ENCODE data around the gene DCDC2.
"Not testable (repeated sequence)": the region's sequence is repeated elsewhere in the genome, so short reads cannot be mapped to it uniquely, and the experiment has no call there.

Gene DCDC2

DNA sequence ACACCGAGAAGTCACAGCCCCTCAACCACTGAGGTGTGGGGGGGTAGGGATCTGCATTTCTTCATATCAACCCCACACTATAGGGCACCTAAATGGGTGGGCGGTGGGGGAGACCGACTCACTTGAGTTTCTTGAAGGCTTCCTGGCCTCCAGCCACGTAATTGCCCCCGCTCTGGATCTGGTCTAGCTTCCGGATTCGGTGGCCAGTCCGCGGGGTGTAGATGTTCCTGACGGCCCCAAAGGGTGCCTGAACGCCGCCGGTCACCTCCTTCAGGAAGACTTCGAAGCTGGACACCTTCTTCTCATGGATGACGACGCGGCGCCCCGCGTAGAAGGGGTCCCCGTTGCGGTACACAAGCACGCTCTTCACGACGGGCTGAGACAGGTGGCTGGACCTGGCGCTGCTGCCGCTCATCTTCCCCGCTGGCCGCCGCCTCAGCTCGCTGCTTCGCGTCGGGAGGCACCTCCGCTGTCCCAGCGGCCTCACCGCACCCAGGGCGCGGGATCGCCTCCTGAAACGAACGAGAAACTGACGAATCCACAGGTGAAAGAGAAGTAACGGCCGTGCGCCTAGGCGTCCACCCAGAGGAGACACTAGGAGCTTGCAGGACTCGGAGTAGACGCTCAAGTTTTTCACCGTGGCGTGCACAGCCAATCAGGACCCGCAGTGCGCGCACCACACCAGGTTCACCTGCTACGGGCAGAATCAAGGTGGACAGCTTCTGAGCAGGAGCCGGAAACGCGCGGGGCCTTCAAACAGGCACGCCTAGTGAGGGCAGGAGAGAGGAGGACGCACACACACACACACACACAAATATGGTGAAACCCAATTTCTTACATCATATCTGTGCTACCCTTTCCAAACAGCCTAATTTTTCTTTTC is at the start of gene DCDC2:
Gene DCDC2, minus strand, starts transcription at position 724 of the 883 bp plus-strand sequence. Its CDS starts 309 bp downstream, at position 415.
- Histone ChIP-seq H3K9ac (ENCODE audit: low read depth, low read length) (no peak within 1 kb of the TSS), H3K27ac (ENCODE audit: low read depth, low read length) (no peak within 1 kb of the TSS)

DNA sequence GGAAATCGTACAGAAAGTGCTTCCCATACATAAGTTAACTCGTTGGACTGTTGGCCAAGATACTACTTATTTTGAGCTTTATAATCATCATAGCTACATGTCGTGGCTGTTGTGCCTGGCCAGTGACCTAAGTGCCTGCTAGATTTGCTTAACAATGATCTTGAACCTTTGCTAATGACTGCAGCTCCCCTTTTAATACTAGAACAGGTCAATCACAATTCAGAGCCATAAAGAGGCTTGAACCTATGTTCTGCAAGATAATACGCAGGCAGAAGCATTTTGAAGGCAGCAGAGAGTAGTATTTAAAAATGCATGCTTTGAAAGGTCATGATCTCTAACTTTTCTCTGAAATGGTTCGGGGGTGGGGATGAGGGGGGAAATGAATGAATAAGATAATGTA is 47.4 kb upstream of the DCDC2 start:
- Histone ChIP-seq H3K4me1 (ENCODE audit: control insufficient read depth, insufficient read depth, low read length) (peaks cover 32% of the 10 kb centered on the region), H3K9me3 (ENCODE audit: control insufficient read depth, insufficient read depth, low read length) (no peaks in the 10 kb centered on the region), H3K36me3 (ENCODE audit: control insufficient read depth, insufficient read depth, low read length) (peaks cover 49% of the 10 kb centered on the region), H3K27ac (ENCODE audit: low read depth, low read length) (peak overlapping the region; percentile 60), H3K9ac (ENCODE audit: low read depth, low read length) (0 out of 2 replicates have a peak overlapping the region, but pooled peaks have one; percentile 1), H3K4me3 (ENCODE audit: low read depth, low read length) (peak overlapping the region; percentile 99), H3K27me3 (ENCODE audit: control insufficient read depth, insufficient read depth, low read length) (no peaks in the 10 kb centered on the region)

More for the DNA sequence above, at the start of gene DCDC2:
- Histone ChIP-seq H3K27me3 (ENCODE audit: control insufficient read depth, insufficient read depth, low read length) (peaks cover 23% of the 10 kb centered on the region), H3K4me1 (ENCODE audit: control insufficient read depth, insufficient read depth, low read length) (0 out of 2 replicates have a peak, but pooled peaks cover 3% of the 10 kb centered on the region), H3K36me3 (ENCODE audit: control insufficient read depth, insufficient read depth, low read length) (no peaks in the 10 kb centered on the region), H3K9me3 (ENCODE audit: control insufficient read depth, insufficient read depth, low read length) (no peaks in the 10 kb centered on the region), H3K4me3 (ENCODE audit: low read depth, low read length) (peak within 1 kb of the TSS; percentile 56)

DNA sequence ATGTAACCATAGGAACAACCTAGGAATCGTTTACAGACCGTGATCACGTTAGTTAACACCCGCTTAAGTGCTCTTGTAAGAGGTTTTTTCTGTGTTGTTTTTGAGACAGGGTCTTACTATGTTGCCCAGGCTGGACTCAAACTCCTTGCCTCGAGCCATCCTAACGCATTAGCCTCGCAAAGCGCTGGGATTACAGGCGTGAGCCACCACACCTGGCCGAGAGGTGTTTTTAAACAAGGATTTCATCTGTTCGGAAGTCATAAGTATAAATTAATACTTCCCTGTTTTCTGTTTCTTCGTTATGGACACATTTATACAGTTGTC is 45.6 kb upstream of the DCDC2 start:
- Histone ChIP-seq H3K4me1 (ENCODE audit: control insufficient read depth, insufficient read depth, low read length) (peaks cover 40% of the 10 kb centered on the region), H3K9ac (ENCODE audit: low read depth, low read length) (peak overlapping the region; percentile 95), H3K27ac (ENCODE audit: low read depth, low read length) (peak overlapping the region; percentile 70), H3K36me3 (ENCODE audit: control insufficient read depth, insufficient read depth, low read length) (peaks cover 31% of the 10 kb centered on the region), H3K9me3 (ENCODE audit: control insufficient read depth, insufficient read depth, low read length) (no peaks in the 10 kb centered on the region), H3K27me3 (ENCODE audit: control insufficient read depth, insufficient read depth, low read length) (no peaks in the 10 kb centered on the region), H3K4me3 (ENCODE audit: low read depth, low read length) (peak overlapping the region; percentile 99)

GRCh38 chr6:24402697-24403500 is 45.0 kb upstream of the DCDC2 start, which contains the start of gene MRS2:
MRS2 (plus strand) TSS chr6:24402936; CDS start chr6:24403047, 111 bp downstream.
- H3K4me3 ChIP-seq (ENCODE audit: low read depth, low read length) = peak within 1 kb of the TSS; percentile 99
- H3K27ac ChIP-seq (ENCODE audit: low read depth, low read length) = peak within 1 kb of the TSS; percentile 94
- peaks cover 40% of the 10 kb centered on the region for H3K4me1 ChIP-seq (ENCODE audit: control insufficient read depth, insufficient read depth, low read length)
- no peaks in the 10 kb centered on the region for H3K9me3 ChIP-seq (ENCODE audit: control insufficient read depth, insufficient read depth, low read length)
- peak within 1 kb of the TSS; percentile 95 for H3K9ac ChIP-seq (ENCODE audit: low read depth, low read length)
- peaks cover 25% of the 10 kb centered on the region for H3K36me3 ChIP-seq (ENCODE audit: control insufficient read depth, insufficient read depth, low read length)
- H3K27me3 ChIP-seq (ENCODE audit: control insufficient read depth, insufficient read depth, low read length) = no peaks in the 10 kb centered on the region

GRCh38 chr6:24401458-24401857 is 43.6 kb upstream of the DCDC2 start:
- Histone ChIP-seq H3K9ac (ENCODE audit: low read depth, low read length) (peak overlapping the region; percentile 95), H3K9me3 (ENCODE audit: control insufficient read depth, insufficient read depth, low read length) (peaks cover 11% of the 10 kb centered on the region), H3K4me1 (ENCODE audit: control insufficient read depth, insufficient read depth, low read length) (peaks cover 35% of the 10 kb centered on the region), H3K4me3 (ENCODE audit: low read depth, low read length) (peak overlapping the region; percentile 99), H3K36me3 (ENCODE audit: control insufficient read depth, insufficient read depth, low read length) (peaks cover 11% of the 10 kb centered on the region), H3K27ac (ENCODE audit: low read depth, low read length) (peak overlapping the region; percentile 94), H3K27me3 (ENCODE audit: control insufficient read depth, insufficient read depth, low read length) (no peaks in the 10 kb centered on the region)

GRCh38 chr6:24400045-24401039 is 42.5 kb upstream of the DCDC2 start:
- H3K4me1 ChIP-seq (ENCODE audit: control insufficient read depth, insufficient read depth, low read length) = peaks cover 30% of the 10 kb centered on the region
- not testable (repeated sequence) for H3K27me3 ChIP-seq (ENCODE audit: control insufficient read depth, insufficient read depth, low read length); H3K36me3 ChIP-seq (ENCODE audit: control insufficient read depth, insufficient read depth, low read length)
- H3K4me3 ChIP-seq (ENCODE audit: low read depth, low read length) = peak overlapping the region; percentile 99
- H3K9ac ChIP-seq (ENCODE audit: low read depth, low read length) = peak overlapping the region; percentile 95
- H3K27ac ChIP-seq (ENCODE audit: low read depth, low read length) = peak overlapping the region; percentile 94
- H3K9me3 ChIP-seq (ENCODE audit: control insufficient read depth, insufficient read depth, low read length) = peaks cover 16% of the 10 kb centered on the region

DNA sequence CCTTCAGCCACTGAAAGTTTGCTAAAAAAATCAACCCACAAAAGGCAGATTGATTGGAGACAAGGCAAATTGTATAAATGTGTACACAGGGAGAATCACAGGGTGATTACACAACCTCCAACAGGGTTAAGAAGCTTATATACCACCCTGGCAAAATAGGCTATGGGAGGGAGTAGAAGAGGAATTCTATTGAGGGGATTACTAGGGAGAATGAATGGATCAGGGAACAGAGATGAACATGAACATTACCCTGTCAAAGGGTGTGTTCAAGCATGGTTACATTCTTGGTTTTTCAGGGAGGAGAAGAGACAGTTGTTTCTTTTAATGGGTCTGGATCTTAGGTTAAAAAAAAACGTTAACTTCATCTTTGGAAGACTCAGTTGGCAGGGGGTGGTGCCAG is 39.8 kb upstream of the DCDC2 start:
- Histone ChIP-seq H3K27me3 (ENCODE audit: control insufficient read depth, insufficient read depth, low read length) (no peaks in the 10 kb centered on the region), H3K27ac (ENCODE audit: low read depth, low read length) (no peak overlapping the region), H3K4me1 (ENCODE audit: control insufficient read depth, insufficient read depth, low read length) (peaks cover 27% of the 10 kb centered on the region), H3K36me3 (ENCODE audit: control insufficient read depth, insufficient read depth, low read length) (no peaks in the 10 kb centered on the region), H3K9ac (ENCODE audit: low read depth, low read length) (no peak overlapping the region), H3K9me3 (ENCODE audit: control insufficient read depth, insufficient read depth, low read length) (peaks cover 16% of the 10 kb centered on the region), H3K4me3 (ENCODE audit: low read depth, low read length) (no peak overlapping the region)

DNA sequence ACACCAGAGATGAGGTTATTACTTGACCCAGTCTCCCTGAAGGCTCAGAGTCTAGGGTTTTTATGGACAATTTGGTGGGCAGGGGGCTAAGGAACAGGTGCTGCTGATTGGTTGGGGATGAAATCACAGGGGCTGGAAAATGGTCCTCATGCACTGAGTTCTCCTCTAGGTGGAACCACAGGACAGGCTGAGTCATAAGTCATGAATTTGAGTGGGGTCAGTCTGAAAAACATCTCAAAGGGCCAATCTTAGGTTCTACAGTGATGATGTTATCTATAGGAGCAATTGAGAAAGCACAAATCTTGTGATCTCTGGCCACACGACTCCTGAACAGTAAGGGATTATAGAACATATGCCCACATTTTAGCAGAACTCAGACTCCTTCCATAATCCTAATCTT is 39.0 kb upstream of the DCDC2 start:
- no peak overlapping the region for H3K9ac ChIP-seq (ENCODE audit: low read depth, low read length)
- peaks cover 16% of the 10 kb centered on the region for H3K9me3 ChIP-seq (ENCODE audit: control insufficient read depth, insufficient read depth, low read length)
- no peaks in the 10 kb centered on the region for H3K27me3 ChIP-seq (ENCODE audit: control insufficient read depth, insufficient read depth, low read length)
- H3K4me3 ChIP-seq (ENCODE audit: low read depth, low read length) = no peak overlapping the region
- H3K27ac ChIP-seq (ENCODE audit: low read depth, low read length) = no peak overlapping the region
- peaks cover 20% of the 10 kb centered on the region for H3K4me1 ChIP-seq (ENCODE audit: control insufficient read depth, insufficient read depth, low read length)
- no peaks in the 10 kb centered on the region for H3K36me3 ChIP-seq (ENCODE audit: control insufficient read depth, insufficient read depth, low read length)

GRCh38 chr6:24394780-24395437 is 37.0 kb upstream of the DCDC2 start:
- H3K9ac ChIP-seq (ENCODE audit: low read depth, low read length) = no peak overlapping the region
- H3K4me1 ChIP-seq (ENCODE audit: control insufficient read depth, insufficient read depth, low read length) = peaks cover 8% of the 10 kb centered on the region
- H3K36me3 ChIP-seq (ENCODE audit: control insufficient read depth, insufficient read depth, low read length) = no peaks in the 10 kb centered on the region
- H3K27me3 ChIP-seq (ENCODE audit: control insufficient read depth, insufficient read depth, low read length) = no peaks in the 10 kb centered on the region
- H3K9me3 ChIP-seq (ENCODE audit: control insufficient read depth, insufficient read depth, low read length) = peaks cover 16% of the 10 kb centered on the region
- H3K4me3 ChIP-seq (ENCODE audit: low read depth, low read length) = no peak overlapping the region
- H3K27ac ChIP-seq (ENCODE audit: low read depth, low read length) = no peak overlapping the region

Measured in HUES48 (cell line).